ENCODE measurements around the gene ACHE.

Gene ACHE

GRCh38 chr7:100864263-100864845 is 31.3 kb downstream of the ACHE start:
- Histone ChIP-seq H3K27ac (ENCODE audit: low read length) (no peak overlapping the region), H3K4me3 (ENCODE audit: low read length) (no peak overlapping the region), H3K4me2 (ENCODE audit: low read length) (no peak overlapping the region)

GRCh38 chr7:100863406-100863950 is 32.2 kb downstream of the ACHE start:
- Histone ChIP-seq H3K9ac (ENCODE audit: low read length) (no peak overlapping the region), H4K20me1 (ENCODE audit: insufficient read depth, low read length) (no peaks in the 10 kb centered on the region), H3K27me3 (ENCODE audit: low read depth, low read length) (no peaks in the 10 kb centered on the region), H3K9me3 (ENCODE audit: insufficient read depth, low read length) (no peaks in the 10 kb centered on the region), H3K4me1 (ENCODE audit: low read length) (peaks cover 28% of the 10 kb centered on the region), H3K4me3 (ENCODE audit: low read length) (no peak overlapping the region), H3K36me3 (replicated peaks; ENCODE audit: low read depth, low read length) (peaks cover 15% of the 10 kb centered on the region), H2AFZ (ENCODE audit: low read depth, low read length) (no peak overlapping the region), H3K4me2 (ENCODE audit: low read length) (no peak overlapping the region), H3K27ac (ENCODE audit: low read length) (no peak overlapping the region), H3K79me2 (ENCODE audit: low read length) (peaks cover 23% of the 10 kb centered on the region)
- TF ChIP-seq EZH2phosphoT487 (IDR thresholded peaks at IDR 0.05; ENCODE audit: low read depth): no peak

More at GRCh38 chr7:100864263-100864845, 31.3 kb downstream of the ACHE start:
- no peak for TF ChIP-seq EZH2phosphoT487 (IDR thresholded peaks at IDR 0.05; ENCODE audit: low read depth)
- TF ChIP-seq CTCF (IDR thresholded peaks at IDR 0.05; ENCODE audit: low read depth, low read length): no peak
- H2AFZ ChIP-seq (ENCODE audit: low read depth, low read length): no peak overlapping the region
- H3K9me3 ChIP-seq (ENCODE audit: insufficient read depth, low read length): no peaks in the 10 kb centered on the region
- peaks cover 15% of the 10 kb centered on the region for H3K36me3 ChIP-seq (replicated peaks; ENCODE audit: low read depth, low read length)
- H3K79me2 ChIP-seq (ENCODE audit: low read length): peaks cover 32% of the 10 kb centered on the region
- H3K27me3 ChIP-seq (ENCODE audit: low read depth, low read length): no peaks in the 10 kb centered on the region
- H3K9ac ChIP-seq (ENCODE audit: low read length): no peak overlapping the region
- H3K4me1 ChIP-seq (ENCODE audit: low read length): peaks cover 35% of the 10 kb centered on the region
- H4K20me1 ChIP-seq (ENCODE audit: insufficient read depth, low read length): no peaks in the 10 kb centered on the region

- H4K20me1 ChIP-seq (ENCODE audit: insufficient read depth, low read length): no peaks in the 10 kb centered on the region
- H3K9ac ChIP-seq (ENCODE audit: low read length): peak overlapping the region; percentile 67
- H2AFZ ChIP-seq (ENCODE audit: low read depth, low read length): no peak overlapping the region; the same call in 1 of the 2 replicates
- no peak for TF ChIP-seq EZH2phosphoT487 (IDR thresholded peaks at IDR 0.05; ENCODE audit: low read depth)
- TF ChIP-seq CTCF (IDR thresholded peaks at IDR 0.05; ENCODE audit: low read depth, low read length): no peak
- H3K9me3 ChIP-seq (ENCODE audit: insufficient read depth, low read length): no peaks in the 10 kb centered on the region
- peaks cover 7% of the 10 kb centered on the region for H3K79me2 ChIP-seq (ENCODE audit: low read length)
- H3K4me2 ChIP-seq (ENCODE audit: low read length): peak overlapping the region; percentile 95
- peaks cover 15% of the 10 kb centered on the region for H3K36me3 ChIP-seq (replicated peaks; ENCODE audit: low read depth, low read length)
- H3K27ac ChIP-seq (ENCODE audit: low read length): peak overlapping the region; percentile 68
- H3K4me3 ChIP-seq (ENCODE audit: low read length): peak overlapping the region; percentile 70
- no peaks in the 10 kb centered on the region for H3K27me3 ChIP-seq (ENCODE audit: low read depth, low read length)
- H3K4me1 ChIP-seq (ENCODE audit: low read length): peaks cover 21% of the 10 kb centered on the region
These were observed 34.1 kb downstream of the ACHE start for GRCh38 chr7:100861616-100861985.

GRCh38 chr7:100860702-100861615 is 34.7 kb downstream of the ACHE start:
- Histone ChIP-seq H3K9me3 (ENCODE audit: insufficient read depth, low read length) (no peaks in the 10 kb centered on the region), H3K4me3 (ENCODE audit: low read length) (peak overlapping the region; percentile 70), H4K20me1 (ENCODE audit: insufficient read depth, low read length) (no peaks in the 10 kb centered on the region), H3K36me3 (replicated peaks; ENCODE audit: low read depth, low read length) (peaks cover 15% of the 10 kb centered on the region), H2AFZ (ENCODE audit: low read depth, low read length) (no peak overlapping the region; the same call in 1 of the 2 replicates), H3K9ac (ENCODE audit: low read length) (peak overlapping the region; percentile 67), H3K4me1 (ENCODE audit: low read length) (peaks cover 20% of the 10 kb centered on the region), H3K79me2 (ENCODE audit: low read length) (peaks cover 7% of the 10 kb centered on the region), H3K27me3 (ENCODE audit: low read depth, low read length) (no peaks in the 10 kb centered on the region), H3K4me2 (ENCODE audit: low read length) (peak overlapping the region; percentile 95), H3K27ac (ENCODE audit: low read length) (peak overlapping the region; percentile 68)
- TF ChIP-seq CTCF (IDR thresholded peaks at IDR 0.05; ENCODE audit: low read depth, low read length) (no peak), EZH2phosphoT487 (IDR thresholded peaks at IDR 0.05; ENCODE audit: low read depth) (no peak)

All from OCI-LY3 (cell line).